HG02588 (cell line): ENCODE measurements around the gene CBLN3.
A peak's percentile ranks its signal among the peaks of the same experiment; 100 is the strongest.

Experiments used
- ATAC-seq: cut with Tn5 transposase; IDR thresholded peaks from one replicate; pipeline ENCODE4 v1.9.1; 2021; ENCODE audit warnings: mild to moderate bottlenecking, moderate library complexity; ENCODE audit not compliant: unreplicated experiment

Gene CBLN3

DNA sequence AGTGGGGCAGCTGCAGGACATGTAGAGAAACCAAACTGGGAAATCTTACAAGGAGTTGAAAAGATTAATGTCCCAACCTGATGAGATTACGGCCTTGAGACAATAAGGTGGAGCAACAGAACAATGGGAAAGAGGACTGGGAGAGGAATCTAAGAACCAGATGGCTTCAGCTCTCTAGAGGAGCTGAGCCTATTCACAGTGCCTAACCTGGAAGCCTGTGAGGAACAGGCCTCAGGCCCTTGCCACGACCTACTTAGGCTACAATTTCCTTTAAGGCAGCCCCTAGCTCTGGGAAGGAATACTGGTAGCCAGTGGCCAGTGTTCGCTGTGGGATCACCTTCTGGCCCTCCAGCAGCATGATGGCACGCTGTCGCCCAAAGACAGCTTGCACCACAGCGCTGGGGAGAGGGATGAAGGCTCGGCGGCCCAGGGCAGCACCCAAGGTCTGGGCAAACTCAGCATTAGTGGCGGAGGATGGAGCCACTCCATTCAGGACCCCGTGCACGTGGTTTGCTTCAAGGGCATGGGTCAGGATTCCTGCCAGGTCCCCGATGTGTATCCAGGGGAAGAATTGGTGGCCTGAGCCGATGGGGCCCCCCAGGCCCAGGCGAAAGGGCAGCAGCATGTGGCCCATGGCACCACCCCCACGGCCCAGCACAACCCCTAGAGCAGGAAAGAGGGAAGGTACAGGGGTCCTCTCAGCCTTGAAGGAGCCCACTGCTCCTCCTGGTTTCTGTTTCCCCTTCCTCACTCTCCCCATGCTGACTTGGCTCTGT is 10.6 kb upstream of the CBLN3 start:
- no peak for ATAC-seq

- no peak for ATAC-seq
These were observed 9.8 kb upstream of the CBLN3 start for GRCh38 chr14:24439257-24439656.

GRCh38 chr14:24438223-24439097 is 9.0 kb upstream of the CBLN3 start:
- no peak for ATAC-seq

DNA sequence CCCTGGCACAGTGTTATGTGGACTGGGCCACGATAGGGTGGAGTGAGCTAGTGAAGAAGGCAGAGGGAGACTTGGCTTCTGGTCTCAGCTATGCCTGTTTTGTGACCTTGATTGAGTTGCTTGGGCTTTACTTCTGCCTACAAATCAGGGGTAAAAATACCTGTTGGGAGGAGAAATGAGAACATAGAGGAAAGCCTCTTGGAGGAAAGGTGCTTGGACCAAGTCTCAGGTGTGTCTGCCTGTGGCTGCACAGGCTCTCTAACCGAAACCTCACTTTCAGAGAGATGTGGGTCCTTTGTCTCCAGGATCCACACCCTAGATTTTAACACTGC is 8.2 kb upstream of the CBLN3 start:
- ATAC-seq: no peak

- no peak for ATAC-seq
These were observed 7.7 kb upstream of the CBLN3 start for GRCh38 chr14:24437020-24437735.

DNA sequence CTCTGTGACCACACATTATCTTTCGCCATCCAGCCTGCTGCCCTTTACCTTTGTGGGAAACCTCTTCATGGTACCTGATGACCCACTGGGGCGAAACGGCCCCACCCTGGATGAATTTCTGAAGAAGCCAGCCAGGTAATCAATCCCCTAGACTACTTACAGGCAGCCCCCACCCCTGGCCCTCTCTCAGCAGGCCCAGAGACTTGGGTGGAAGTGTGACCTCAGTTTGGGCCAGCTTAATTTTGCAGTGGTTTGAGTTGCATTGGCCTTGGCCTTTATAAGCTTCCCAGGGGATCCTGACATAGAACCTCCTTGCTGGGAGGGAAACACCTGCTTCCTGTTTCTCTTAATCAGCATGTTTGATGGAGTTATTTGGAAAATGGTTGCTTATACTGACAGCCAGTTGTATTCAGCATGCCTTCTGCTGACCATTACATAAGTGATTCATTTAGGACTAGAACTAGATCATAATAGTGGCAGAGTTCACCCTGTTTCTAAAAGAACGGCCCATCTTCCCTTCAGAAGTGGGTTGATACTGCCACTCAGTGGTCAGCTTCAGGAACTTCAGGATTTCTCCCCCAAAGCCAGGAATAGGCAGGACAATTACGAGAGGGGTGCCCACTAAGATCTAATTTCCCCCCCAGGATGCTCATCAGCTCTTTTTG is 7.0 kb upstream of the CBLN3 start:
- ATAC-seq: no peak

DNA sequence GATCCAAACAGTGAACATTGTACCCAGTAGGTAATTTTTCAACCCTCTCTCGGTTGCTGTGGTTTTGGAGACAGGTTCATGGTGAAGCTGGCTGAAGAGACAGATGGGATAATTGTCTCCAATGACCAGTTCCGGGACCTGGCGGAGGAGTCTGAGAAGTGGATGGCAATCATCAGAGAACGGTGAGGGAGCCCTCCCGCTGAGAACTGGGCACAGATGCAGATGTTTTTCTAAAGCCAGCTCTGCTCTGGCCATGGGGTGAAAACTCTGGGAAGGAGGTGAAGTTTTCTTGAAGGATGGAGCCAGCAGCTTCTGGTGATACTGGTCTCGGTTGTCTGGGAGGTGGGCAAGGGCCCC is 6.5 kb upstream of the CBLN3 start:
- ATAC-seq: no peak

GRCh38 chr14:24435192-24435810 is 5.8 kb upstream of the CBLN3 start:
- ATAC-seq: no peak

DNA sequence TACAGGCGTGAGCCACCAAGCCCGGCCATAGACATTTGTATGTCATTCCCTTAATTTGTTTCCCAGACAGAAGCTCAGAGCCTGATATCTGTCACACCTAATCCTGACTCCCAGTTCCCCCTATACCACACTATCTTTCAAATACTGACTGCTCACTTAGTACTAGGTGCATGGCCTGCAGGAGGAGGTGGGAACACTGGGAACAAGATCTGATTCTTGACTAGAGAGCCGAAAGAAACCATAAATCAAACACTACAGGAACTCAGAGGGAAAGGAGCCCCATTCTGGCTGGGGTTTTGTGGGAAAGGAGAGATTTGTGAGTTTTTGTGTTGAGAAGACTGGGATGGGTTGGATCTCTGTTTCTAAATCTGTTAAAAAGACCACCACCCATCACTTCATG is 5.2 kb upstream of the CBLN3 start:
- no peak for ATAC-seq

- no peak for ATAC-seq
These were observed 4.6 kb upstream of the CBLN3 start for GRCh38 chr14:24434036-24434435.

DNA sequence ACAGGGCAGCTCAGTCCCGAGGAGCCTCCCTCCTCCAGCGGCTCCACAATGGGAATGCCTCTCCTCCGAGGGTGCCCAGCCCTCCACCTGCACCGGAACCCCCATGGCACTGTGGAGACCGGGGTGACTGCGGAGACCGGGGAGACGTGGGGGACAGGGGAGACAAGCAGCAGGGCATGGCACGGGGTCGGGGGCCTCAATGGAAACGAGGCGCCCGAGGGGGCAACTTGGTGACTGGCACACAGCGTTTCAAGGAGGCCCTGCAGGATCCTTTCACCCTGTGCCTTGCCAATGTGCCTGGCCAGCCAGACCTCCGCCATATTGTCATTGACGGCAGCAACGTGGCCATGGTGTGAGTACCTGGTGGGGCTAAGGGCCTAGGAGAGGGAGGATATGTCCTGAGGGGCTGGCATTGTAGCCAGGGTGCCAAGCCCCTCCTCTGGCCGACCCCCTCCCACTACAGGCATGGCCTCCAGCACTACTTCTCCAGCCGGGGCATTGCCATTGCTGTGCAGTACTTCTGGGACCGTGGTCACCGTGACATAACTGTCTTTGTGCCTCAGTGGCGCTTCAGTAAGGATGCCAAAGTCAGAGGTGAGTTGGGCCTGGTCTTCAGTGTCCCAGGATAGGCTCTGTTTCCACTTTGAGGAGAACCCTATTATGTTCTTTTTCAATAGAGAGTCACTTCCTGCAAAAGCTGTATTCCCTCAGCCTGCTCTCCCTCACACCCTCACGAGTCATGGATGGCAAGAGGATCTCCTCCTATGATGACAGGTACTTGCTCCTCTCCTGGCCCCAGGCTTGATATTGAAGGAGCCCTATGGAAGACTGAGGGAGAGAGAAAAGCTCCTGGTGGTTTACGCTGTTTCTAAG is 3.0 kb upstream of the CBLN3 start:
- no peak for ATAC-seq

DNA sequence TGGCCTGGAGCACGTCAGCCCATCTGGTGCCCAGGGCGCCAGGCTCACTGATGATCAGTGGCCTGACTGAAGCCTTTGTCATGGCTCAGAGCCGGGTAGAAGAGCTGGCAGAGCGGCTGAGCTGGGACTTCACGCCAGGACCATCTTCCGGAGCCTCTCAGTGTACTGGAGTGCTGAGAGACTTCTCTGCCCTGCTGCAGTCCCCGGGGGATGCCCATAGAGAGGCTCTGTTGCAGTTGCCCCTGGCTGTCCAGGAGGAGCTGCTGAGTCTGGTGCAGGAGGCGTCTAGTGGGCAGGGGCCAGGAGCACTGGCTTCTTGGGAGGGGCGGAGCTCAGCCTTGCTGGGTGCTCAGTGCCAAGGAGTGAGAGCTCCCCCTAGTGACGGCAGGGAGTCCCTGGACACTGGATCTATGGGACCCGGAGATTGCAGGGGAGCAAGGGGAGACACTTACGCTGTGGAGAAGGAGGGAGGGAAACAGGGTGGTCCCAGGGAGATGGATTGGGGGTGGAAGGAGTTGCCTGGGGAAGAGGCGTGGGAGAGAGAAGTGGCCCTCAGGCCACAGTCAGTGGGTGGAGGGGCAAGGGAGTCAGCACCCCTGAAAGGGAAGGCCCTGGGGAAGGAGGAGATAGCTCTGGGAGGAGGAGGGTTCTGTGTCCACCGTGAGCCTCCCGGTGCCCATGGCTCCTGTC is 2.2 kb upstream of the CBLN3 start:
- ATAC-seq: peak; percentile 54

DNA sequence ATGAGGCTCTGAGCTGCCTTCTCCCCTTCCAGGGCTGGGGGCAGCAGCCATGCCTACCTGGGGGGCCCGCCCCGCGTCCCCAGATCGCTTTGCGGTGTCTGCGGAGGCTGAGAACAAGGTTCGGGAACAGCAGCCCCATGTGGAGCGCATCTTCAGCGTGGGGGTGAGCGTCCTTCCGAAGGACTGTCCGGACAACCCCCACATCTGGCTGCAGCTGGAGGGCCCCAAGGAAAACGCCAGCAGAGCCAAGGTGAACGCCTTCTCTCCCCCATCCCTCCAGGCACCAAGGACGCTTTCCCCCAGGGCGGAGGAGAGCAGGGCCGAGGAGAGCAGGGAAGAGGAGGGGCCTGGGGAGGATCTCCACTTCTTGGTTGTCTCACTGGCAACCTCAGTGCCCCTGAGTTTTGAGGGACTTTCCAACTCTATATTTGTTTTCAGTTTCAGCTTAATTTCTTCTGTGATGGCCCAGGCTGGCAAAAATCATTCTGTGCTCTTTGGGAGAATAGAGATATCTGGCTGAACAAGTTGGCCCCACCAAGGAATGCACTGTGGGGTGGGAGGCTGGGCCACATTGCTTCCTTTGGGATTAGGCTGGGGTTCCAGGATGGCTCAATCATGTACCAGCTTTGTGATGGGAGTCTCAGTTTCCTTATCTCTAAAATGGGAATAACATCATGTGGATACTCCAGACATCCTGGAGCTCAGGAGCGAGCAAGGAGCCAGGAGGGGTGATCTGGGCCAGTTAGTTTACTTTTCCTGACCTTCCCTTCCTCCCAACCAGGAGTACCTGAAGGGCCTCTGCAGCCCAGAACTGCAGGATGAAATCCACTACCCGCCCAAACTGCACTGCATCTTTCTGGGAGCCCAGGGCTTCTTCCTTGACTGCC is 1.5 kb upstream of the CBLN3 start:
- peak; percentile 29 for ATAC-seq

GRCh38 chr14:24430143-24430681 is 744 bp upstream of the CBLN3 start:
- peak; percentile 57 for ATAC-seq

- ATAC-seq: no peak
These were observed 657 bp downstream of the CBLN3 start for GRCh38 chr14:24428628-24429394.

DNA sequence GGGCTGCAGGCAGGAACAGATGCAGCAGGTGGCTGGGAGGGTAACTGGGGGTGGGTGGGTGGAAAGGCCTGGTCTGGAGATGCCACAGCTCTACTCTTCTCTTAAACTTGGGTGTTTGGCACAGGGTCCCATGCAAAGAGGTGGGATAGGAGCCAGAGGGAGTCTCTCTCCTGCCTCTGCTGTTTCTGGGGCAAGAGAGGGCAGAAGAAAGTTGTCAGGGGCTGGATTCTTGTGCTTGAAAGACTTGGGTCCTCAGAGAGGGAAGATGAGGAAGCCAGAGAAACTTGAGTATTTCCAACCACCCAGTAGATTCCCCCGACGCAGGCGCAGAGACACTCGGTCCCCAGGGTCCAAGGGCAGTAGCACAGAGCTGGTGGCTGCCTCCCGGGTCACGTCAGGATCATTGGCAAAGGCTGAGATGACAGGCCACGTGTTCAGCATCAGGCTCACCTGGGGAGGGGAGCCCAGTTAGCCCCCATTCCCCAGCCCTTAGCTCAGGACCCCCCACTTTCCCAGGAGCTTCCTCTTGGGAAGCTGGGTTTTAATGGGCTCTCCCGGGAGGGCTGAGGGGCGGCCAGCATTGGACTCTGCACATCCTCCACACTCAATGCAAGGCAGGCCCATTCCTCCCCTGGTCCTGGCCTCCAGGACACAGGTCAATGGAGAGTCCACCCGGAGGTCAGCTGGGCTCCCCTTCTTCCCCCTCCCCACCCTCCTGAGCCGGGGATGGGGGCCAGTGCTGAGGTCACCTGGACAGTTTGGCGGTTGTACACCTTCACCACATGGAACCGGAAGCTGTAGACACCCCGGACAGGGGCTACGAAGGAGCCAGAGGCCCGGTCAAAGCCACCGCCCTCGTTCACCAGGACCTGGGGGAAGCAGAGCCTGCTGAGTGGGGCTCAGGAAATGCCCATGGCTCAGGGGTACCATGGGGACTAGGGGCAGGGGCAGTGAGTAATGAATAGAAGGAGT is 1.6 kb downstream of the CBLN3 start:
- ATAC-seq: no peak
